IMR-90 (cell line): ENCODE data around the gene ATXN7L2. TPM values are rescaled to one million over a fixed set of nuclear protein-coding genes. Genes with fewer than 3 reads are reported as not detected.

Source experiments
- ATAC-seq: fragments of 200-7000 bp; cut with Tn5 transposase; 2 replicates; pipeline ENCODE4 v1.9.1; 2020; ENCODE audit warnings: low read depth, mild to moderate bottlenecking, moderate library complexity
- BruUV-seq: library from RNA; stranded (reverse); fragments of 400-500 nt; replicated peaks from 2 replicates; lab custom pipeline; 2021; lab: Mats Ljungman, UMichigan
- CTCF ChIA-PET: fragments of 300-600 bp; formaldehyde crosslinking; extraction: SDS; loops from one replicate; lab custom pipeline; 2021; ENCODE audit warnings: antibody characterized with exemption; lab: Yijun Ruan, JAX
- POLR2A ChIA-PET: fragments of 300-600 bp; sonication (Branson Sonifier 250); formaldehyde crosslinking; loops from one replicate; lab custom pipeline; 2022; ENCODE audit warnings: antibody characterized with exemption; ENCODE audit not compliant: unreplicated experiment; lab: Charles Lee
- DNase-seq: peaks from one replicate; pipeline ENCODE4 v3.0.0; 2013
- H2AFZ ChIP-seq: replicated peaks from 2 replicates; pipeline ENCODE3; 2013; ENCODE audit warnings: low read length, mild to moderate bottlenecking; ENCODE audit not compliant: poor library complexity
- H2AK5ac ChIP-seq: 2 replicates; pipeline ENCODE4 v1.6.1; 2013; ENCODE audit warnings: low read depth, low read length, inconsistent platforms
- H2AK9ac ChIP-seq: replicated peaks from 2 replicates; pipeline ENCODE3; 2013; ENCODE audit warnings: mild to moderate bottlenecking, low read depth, low read length, moderate library complexity; ENCODE audit not compliant: poor library complexity
- H2BK120ac ChIP-seq: 2 replicates; pipeline ENCODE4 v1.6.1; 2013; ENCODE audit warnings: low read depth, low read length, inconsistent platforms
- H2BK15ac ChIP-seq: 3 replicates; pipeline ENCODE4 v1.6.1; 2013; ENCODE audit warnings: low read depth, low read length, inconsistent platforms
- H2BK20ac ChIP-seq: 2 replicates; pipeline ENCODE4 v1.6.1; 2013; ENCODE audit warnings: low read depth, mild to moderate bottlenecking, inconsistent platforms, low read length, moderate library complexity
- H2BK5ac ChIP-seq: 2 replicates; pipeline ENCODE4 v1.6.1; 2013; ENCODE audit warnings: mild to moderate bottlenecking, low read depth, low read length, inconsistent platforms; ENCODE audit not compliant: poor library complexity, severe bottlenecking
- H3K14ac ChIP-seq: replicated peaks from 2 replicates; pipeline ENCODE4 v1.6.1; 2013; ENCODE audit warnings: low read depth, low read length, inconsistent platforms
- H3K18ac ChIP-seq: 2 replicates; pipeline ENCODE4 v1.6.1; 2013; ENCODE audit warnings: low read depth, low read length, control low read depth
- H3K23ac ChIP-seq: 2 replicates; pipeline ENCODE4 v1.6.1; 2013; ENCODE audit warnings: low read depth, low read length, inconsistent platforms
- H3K27ac ChIP-seq: 2 replicates; pipeline ENCODE4 v1.5.1; 2013; ENCODE audit warnings: mild to moderate bottlenecking, control low read depth, low read length; ENCODE audit not compliant: insufficient read depth
- H3K27me3 ChIP-seq: 2 replicates; pipeline ENCODE4 v1.6.1; 2013; ENCODE audit warnings: low read length; ENCODE audit not compliant: control insufficient read depth, insufficient read depth
- H3K36me3 ChIP-seq: 2 replicates; pipeline ENCODE4 v1.6.1; 2013; ENCODE audit warnings: low read length, mixed read lengths; ENCODE audit not compliant: control insufficient read depth, insufficient read depth
- H3K4ac ChIP-seq: 2 replicates; pipeline ENCODE4 v1.6.1; 2013; ENCODE audit warnings: low read depth, low read length, inconsistent platforms
- H3K4me1 ChIP-seq: 2 replicates; pipeline ENCODE4 v1.6.1; 2013; ENCODE audit warnings: low read length, mixed read lengths; ENCODE audit not compliant: control insufficient read depth, insufficient read depth
- H3K4me2 ChIP-seq: 2 replicates; pipeline ENCODE4 v1.6.1; 2013; ENCODE audit warnings: low read depth, mild to moderate bottlenecking, control low read depth, low read length, moderate library complexity
- H3K4me3 ChIP-seq: 2 replicates; pipeline ENCODE4 v1.5.1; 2013; ENCODE audit warnings: low read depth, mild to moderate bottlenecking, control low read depth, low read length, moderate library complexity; ENCODE audit not compliant: insufficient read depth
- H3K56ac ChIP-seq: 2 replicates; pipeline ENCODE4 v1.6.1; 2013; ENCODE audit warnings: low read length, inconsistent platforms; ENCODE audit not compliant: insufficient read depth; ENCODE audit errors: extremely low read depth
- H3K79me1 ChIP-seq, 2 experiments: 2 replicates each; pipeline ENCODE4 v1.6.1; 2013; ENCODE audit warnings: low read length in 2 of 2, inconsistent platforms in 1 of 2, low read depth in 1 of 2
- H3K9ac ChIP-seq: 2 replicates; pipeline ENCODE4 v1.6.1; 2013; ENCODE audit warnings: low read depth, low read length, control low read depth
- H3K9me1 ChIP-seq: 2 replicates; pipeline ENCODE4 v1.6.1; 2013; ENCODE audit warnings: low read length, inconsistent platforms; ENCODE audit not compliant: insufficient read depth
- H3K9me3 ChIP-seq: 2 replicates; pipeline ENCODE4 v1.6.1; 2013; ENCODE audit warnings: low read length; ENCODE audit not compliant: control insufficient read depth, insufficient read depth
- H4K20me1 ChIP-seq: 2 replicates; pipeline ENCODE4 v1.6.1; 2013; ENCODE audit warnings: low read length, inconsistent platforms; ENCODE audit not compliant: insufficient read depth
- H4K5ac ChIP-seq: 2 replicates; pipeline ENCODE4 v1.6.1; 2013; ENCODE audit warnings: mild to moderate bottlenecking, low read depth, low read length, control low read depth
- H4K8ac ChIP-seq, 2 experiments: 2 replicates each; pipeline ENCODE4 v1.6.1; 2013; ENCODE audit warnings: low read depth in 2 of 2, low read length in 2 of 2, control low read depth in 1 of 2, inconsistent platforms in 1 of 2
- H4K91ac ChIP-seq: 2 replicates; pipeline ENCODE4 v1.6.1; 2013; ENCODE audit warnings: low read depth, low read length, inconsistent platforms; ENCODE audit not compliant: insufficient read depth
- BHLHE40 ChIP-seq: fragments of 150-350 bp; IDR thresholded peaks from 2 replicates; pipeline ENCODE4 v1.6.1; 2016; ENCODE audit warnings: mild to moderate bottlenecking, low read depth, low read length
- CEBPB ChIP-seq: IDR thresholded peaks from 2 replicates; pipeline ENCODE4 v1.6.1; 2012; ENCODE audit warnings: low read depth, low read length, improper control_type of control experiment
- ELK1 ChIP-seq: fragments of 150-350 bp; IDR thresholded peaks from 2 replicates; pipeline ENCODE4 v1.6.1; 2016; ENCODE audit warnings: low read depth, mild to moderate bottlenecking, low read length, moderate library complexity, borderline replicate concordance
- FOS ChIP-seq: fragments of 150-350 bp; IDR thresholded peaks from 2 replicates; pipeline ENCODE4 v1.6.1; 2016; ENCODE audit warnings: low read depth, low read length
- MAZ ChIP-seq: IDR thresholded peaks from 2 replicates; pipeline ENCODE4 v1.6.1; 2012; ENCODE audit warnings: low read depth, mild to moderate bottlenecking, low read length, improper control_type of control experiment, moderate library complexity, borderline replicate concordance
- MXI1 ChIP-seq: IDR thresholded peaks from 2 replicates; pipeline ENCODE4 v1.6.1; 2012; ENCODE audit warnings: low read depth, mild to moderate bottlenecking, low read length, moderate library complexity, borderline replicate concordance
- NFE2L2 ChIP-seq: fragments of 150-350 bp; IDR thresholded peaks from 2 replicates; pipeline ENCODE4 v1.6.1; 2016; ENCODE audit warnings: low read depth, mild to moderate bottlenecking, low read length
- RAD21 ChIP-seq: IDR thresholded peaks from 2 replicates; pipeline ENCODE4 v1.6.1; 2012; ENCODE audit warnings: low read length, improper control_type of control experiment
- RCOR1 ChIP-seq: IDR thresholded peaks from 2 replicates; pipeline ENCODE4 v1.6.1; 2012; ENCODE audit warnings: mild to moderate bottlenecking, low read length, improper control_type of control experiment; ENCODE audit not compliant: insufficient replicate concordance
- RFX5 ChIP-seq: IDR thresholded peaks from 2 replicates; pipeline ENCODE4 v1.8.0; 2012; ENCODE audit warnings: low read depth, mild to moderate bottlenecking, low read length, moderate library complexity
- SMC3 ChIP-seq: fragments of 150-350 bp; IDR thresholded peaks from 2 replicates; pipeline ENCODE4 v1.6.1; 2016; ENCODE audit warnings: low read depth, mild to moderate bottlenecking, antibody characterized with exemption, low read length, moderate library complexity
- WGBS, 2 experiments: methylation state at CpG; one replicate each; pipeline versions ENCODE4 v1.1.5 to v1.1.7; 2013; ENCODE audit warnings: missing lambda C conversion rate in 2 of 2; ENCODE audit not compliant: insufficient read length in 1 of 2; ENCODE audit errors: extremely low coverage in 2 of 2; 5-methylcytosine and 5-hydroxymethylcytosine counted together
- dilution Hi-C: fragments of 300-500 bp; cut with HindIII; formaldehyde crosslinking; loops from one replicate; pipeline ENCODE4 v1.14.3; 2018; ENCODE audit warnings: low sequenced_read_pairs; ENCODE audit not compliant: unreplicated experiment
- in situ Hi-C: fragments of 300-500 bp; cut with MboI; formaldehyde crosslinking; loops from 3 replicates; pipeline ENCODE4 v1.14.3; 2019; ENCODE audit warnings: low sequenced_read_pairs, inconsistent platforms, mixed read lengths
- intact Hi-C: fragments of 100-400 bp; cut with micrococcal nuclease; formaldehyde crosslinking; loops from 2 replicates; pipeline ENCODE4 v1.10.0; 2022
- polyA plus RNA-seq, 3 experiments: library from polyadenylated mRNA; depleted of rRNA; stranded (reverse); fragments of >200 nt; gene quantifications; 2 replicates each; pipeline ENCODE4 v1.2.3, GENCODE V29; 2012; ENCODE audit warnings: low replicate concordance in 1 of 3
- total RNA-seq: library from RNA; depleted of rRNA; stranded (reverse); fragments of >200 nt; gene quantifications from 2 replicates; pipeline ENCODE4 v1.2.3, GENCODE V29; 2012

The ATXN7L2 gene
- total and polyA plus RNA-seq, 2 of the 4 experiments (the other 2 are of a cell fraction), result 1.3 to 4.8 TPM

DNA sequence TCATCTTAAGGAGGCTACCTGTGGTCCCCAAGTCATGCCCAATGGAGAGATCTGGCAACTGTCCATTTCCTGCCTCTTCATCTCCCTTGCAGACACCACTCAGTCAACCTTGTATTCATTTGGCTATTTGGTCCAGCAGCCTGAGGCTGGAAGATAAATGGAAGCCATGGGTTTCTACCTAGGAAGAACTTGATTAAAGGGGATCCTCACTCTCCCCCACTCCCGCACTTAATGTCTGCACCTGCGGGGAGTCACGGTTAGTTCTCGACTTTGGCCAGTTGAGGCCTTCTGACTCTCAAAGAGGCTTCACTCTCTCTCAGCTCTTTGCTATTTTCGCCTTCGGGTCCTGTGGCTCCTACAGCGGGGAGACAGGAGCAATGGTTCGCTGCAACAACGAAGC lies 8.4 kb upstream of the ATXN7L2 start:
- peaks cover 48% of the 10 kb centered on the region for H3K27me3 ChIP-seq
- no peaks in the 10 kb centered on the region for H3K9me3 ChIP-seq
- no peak overlapping the region for H3K14ac ChIP-seq
- intact Hi-C loops, result no loop called here
- no peak for ATAC-seq
- no peak overlapping the region for H3K27ac ChIP-seq
- no peak overlapping the region for H4K5ac ChIP-seq
- H3K4me3 ChIP-seq, result no peak overlapping the region
- no peak overlapping the region for H3K4ac ChIP-seq
- no peak overlapping the region for H2AK5ac ChIP-seq
- no peak overlapping the region for H3K9ac ChIP-seq
- no TSS peak for BruUV-seq
- ChIA-PET POLR2A (no interaction called here), CTCF (no interaction called here)
- H2BK120ac ChIP-seq, result no peak overlapping the region
- no peaks in the 10 kb centered on the region for H3K36me3 ChIP-seq
- H3K4me2 ChIP-seq, result no peak overlapping the region
- H4K20me1 ChIP-seq, result no peaks in the 10 kb centered on the region
- DNase-seq, result no peak
- in situ Hi-C loops, result no loop called here
- no peaks in the 10 kb centered on the region for H3K9me1 ChIP-seq
- no peaks in the 10 kb centered on the region for H3K79me1 ChIP-seq
- no peak overlapping the region for H2BK5ac ChIP-seq
- no peak overlapping the region for H2BK20ac ChIP-seq
- no peak overlapping the region for H2BK15ac ChIP-seq
- dilution Hi-C loops, result no loop called here
- H4K8ac ChIP-seq, result no peak overlapping the region
- H3K4me1 ChIP-seq, result no peaks in the 10 kb centered on the region
- 79% methylated on average over 8 of the region's 9 CpGs; no CpG with 5 or more reads in 1 of the 2 experiments for WGBS, 2 experiments
- no peak overlapping the region for H2AK9ac ChIP-seq
- no peak overlapping the region for H2AFZ ChIP-seq
- H3K18ac ChIP-seq, result no peak overlapping the region
- TF ChIP-seq BHLHE40 (no peak), SMC3 (no peak), FOS (no peak), ELK1 (no peak), RAD21 (no peak), MXI1 (no peak), MAZ (no peak), RFX5 (no peak), NFE2L2 (no peak), RCOR1 (no peak), CEBPB (no peak)
- no peak overlapping the region for H3K56ac ChIP-seq
- H4K91ac ChIP-seq, result no peak overlapping the region
- H3K23ac ChIP-seq, result no peak overlapping the region
